Activated CD4-positive, CD25-positive, alpha-beta regulatory T cell treated with anti-CD3 and anti-CD28 coated beads, Interleukin-2, amount 50 U/mL, for 16 hours (primary cell): Measurements from ENCODE around the gene CDC42EP1.
"Not testable (repeated sequence)": the region's sequence is repeated elsewhere in the genome, so short reads cannot be mapped to it uniquely, and the experiment has no call there.

ENCODE experiments used
- DNase-seq: peaks from one replicate; pipeline ENCODE4 v3.0.0-alpha.2; 2020; ENCODE audit warnings: low read depth, low spot score

CDC42EP1 gene

GRCh38 chr22:37559901-37560607 lies at the start of gene CDC42EP1:
TSS of gene CDC42EP1 (plus strand) at chr22:37560480. CDS start at chr22:37566350, 5,870 bp downstream.
- DNase-seq = no peak

- no peak for DNase-seq
These were observed 48.7 kb upstream of the CDC42EP1 start for GRCh38 chr22:37511395-37512104.

- DNase-seq = no peak
These were observed 45.7 kb upstream of the CDC42EP1 start for GRCh38 chr22:37514526-37515051.

- no peak for DNase-seq
These were observed 44.4 kb upstream of the CDC42EP1 start for GRCh38 chr22:37515901-37516300.

GRCh38 chr22:37516456-37516855 lies 43.8 kb upstream of the CDC42EP1 start:
- DNase-seq = no peak

- no peak for DNase-seq
These were observed 42.3 kb upstream of the CDC42EP1 start for GRCh38 chr22:37517826-37518450.

- no peak for DNase-seq
These were observed 41.6 kb upstream of the CDC42EP1 start for GRCh38 chr22:37518509-37519267.

GRCh38 chr22:37519268-37520195 lies 40.7 kb upstream of the CDC42EP1 start, which contains the start of gene CARD10:
TSS of gene CARD10 (minus strand) at chr22:37519415. CDS start at chr22:37519200, 215 bp downstream.
- DNase-seq = no peak

GRCh38 chr22:37520776-37521191 lies 39.5 kb upstream of the CDC42EP1 start:
- DNase-seq = no peak

- DNase-seq = no peak
These were observed 39.0 kb upstream of the CDC42EP1 start for GRCh38 chr22:37521236-37521739.

GRCh38 chr22:37522482-37522881 lies 37.8 kb upstream of the CDC42EP1 start:
- no peak for DNase-seq

- DNase-seq = no peak
These were observed 35.1 kb upstream of the CDC42EP1 start for GRCh38 chr22:37525073-37525745.

GRCh38 chr22:37525746-37526350 lies 34.4 kb upstream of the CDC42EP1 start:
- DNase-seq = no peak

- DNase-seq = no peak
These were observed 33.9 kb upstream of the CDC42EP1 start for GRCh38 chr22:37526376-37526775.

- DNase-seq = not testable (repeated sequence)
These were observed 33.1 kb upstream of the CDC42EP1 start for GRCh38 chr22:37527081-37527752.

- not testable (repeated sequence) for DNase-seq
These were observed 32.3 kb upstream of the CDC42EP1 start for GRCh38 chr22:37527952-37528351.

GRCh38 chr22:37529652-37530345 lies 30.5 kb upstream of the CDC42EP1 start:
- no peak for DNase-seq

- DNase-seq = no peak
These were observed 26.3 kb upstream of the CDC42EP1 start for GRCh38 chr22:37533995-37534394.
